Measurements from ENCODE around the gene SCRT2. TPM values are rescaled to one million over a fixed set of nuclear protein-coding genes. Genes with fewer than 3 reads are reported as not detected.

The SCRT2 gene
- total RNA-seq, 1 experiment from 2014 or later: 0.20 TPM

GRCh38 chr20:676315-676937 is 824 bp upstream of the SCRT2 start:
- Mint-ChIP-seq H3K9me3 (no peaks in the 10 kb centered on the region), H3K4me1 (peaks cover 23% of the 10 kb centered on the region), H3K36me3 (no peaks in the 10 kb centered on the region), H3K4me3 (peak overlapping the region; percentile 83), H3K27ac (no peak overlapping the region), H3K27me3 (ENCODE audit: low read depth) (peaks cover 57% of the 10 kb centered on the region)
- ChIA-PET CTCF (interaction anchor here (1.0 to 5.4 kb wide), 4 partner anchors 10 to 62 kb away, joined by 3 to 30 read pairs (median 12); no protein-coding TSS in a partner anchor), POLR2A (no interaction called here)
- TF ChIP-seq MYBL2 (CRISPR knock-in tag; IDR thresholded peaks at IDR 0.05) (no peak), ZNF232 (CRISPR knock-in tag; IDR thresholded peaks at IDR 0.05) (no peak)
- DNase-seq (ENCODE audit: low spot score) (no peak), ATAC-seq (0 out of 2 replicates have a peak, but pooled peaks have one; percentile 13)

GRCh38 chr20:675033-675452 is 559 bp downstream of the SCRT2 start:
- H3K4me1 Mint-ChIP-seq: peaks cover 25% of the 10 kb centered on the region

GRCh38 chr20:673603-674001 is 2.0 kb downstream of the SCRT2 start:
- H3K4me1 Mint-ChIP-seq: peaks cover 27% of the 10 kb centered on the region
- POLR2A ChIA-PET: no interaction called here
- H3K4me3 Mint-ChIP-seq: no peak overlapping the region

More at GRCh38 chr20:675033-675452, 559 bp downstream of the SCRT2 start:
- H3K27me3 Mint-ChIP-seq (ENCODE audit: low read depth): peaks cover 57% of the 10 kb centered on the region
- ChIA-PET CTCF (interaction anchor here (0.8 to 5.4 kb wide), 5 partner anchors 9 to 100 kb away, joined by 3 to 30 read pairs (median 4); no protein-coding TSS in a partner anchor), POLR2A (interaction anchor here (0.5 kb wide), 1 partner anchor 15 kb away, joined by 4 read pairs; no protein-coding TSS in a partner anchor)
- H3K4me3 Mint-ChIP-seq: peak overlapping the region; percentile 58
- DNase-seq (ENCODE audit: low spot score) (no peak), ATAC-seq (no peak; the same call in 1 of the 2 replicates)
- no peak overlapping the region for H3K27ac Mint-ChIP-seq
- TF ChIP-seq ZBTB43 (CRISPR knock-in tag; IDR thresholded peaks at IDR 0.05): 0 out of 2 replicates have a peak, but pooled peaks have one; percentile 8
- no peak for TF ChIP-seq ERG (CRISPR knock-in tag; IDR thresholded peaks at IDR 0.05)
- no peaks in the 10 kb centered on the region for H3K9me3 Mint-ChIP-seq
- no peaks in the 10 kb centered on the region for H3K36me3 Mint-ChIP-seq

More at GRCh38 chr20:673603-674001, 2.0 kb downstream of the SCRT2 start:
- TF ChIP-seq JUN (CRISPR knock-in tag; IDR thresholded peaks at IDR 0.05) (no peak), GABPB1 (CRISPR knock-in tag; IDR thresholded peaks at IDR 0.05) (no peak), ATF1 (CRISPR knock-in tag; IDR thresholded peaks at IDR 0.05) (no peak), ZNF512 (CRISPR knock-in tag; IDR thresholded peaks at IDR 0.05; ENCODE audit: borderline replicate concordance) (no peak), TEAD4 (CRISPR knock-in tag; IDR thresholded peaks at IDR 0.05) (no peak), FOXJ3 (CRISPR knock-in tag; IDR thresholded peaks at IDR 0.05; ENCODE audit: borderline replicate concordance) (no peak), USF2 (CRISPR knock-in tag; IDR thresholded peaks at IDR 0.05) (no peak), ZNF219 (CRISPR knock-in tag; IDR thresholded peaks at IDR 0.05; ENCODE audit: borderline replicate concordance) (no peak), E2F1 (CRISPR knock-in tag; IDR thresholded peaks at IDR 0.05) (no peak), ZNF263 (CRISPR knock-in tag; IDR thresholded peaks at IDR 0.05; ENCODE audit: low read depth) (no peak), ETV6 (CRISPR knock-in tag; IDR thresholded peaks at IDR 0.05) (no peak)
- ATAC-seq: no peak
- CTCF ChIA-PET: interaction anchor here (0.9 to 5.4 kb wide), 4 partner anchors 7 to 66 kb away, joined by 3 to 30 read pairs (median 3); no protein-coding TSS in a partner anchor
- Mint-ChIP-seq H3K36me3 (no peaks in the 10 kb centered on the region), H3K27ac (no peak overlapping the region), H3K9me3 (no peaks in the 10 kb centered on the region), H3K27me3 (ENCODE audit: low read depth) (peaks cover 55% of the 10 kb centered on the region)
- no peak for DNase-seq (ENCODE audit: low spot score)
